ENCODE data around the gene IL19.

Gene IL19

DNA sequence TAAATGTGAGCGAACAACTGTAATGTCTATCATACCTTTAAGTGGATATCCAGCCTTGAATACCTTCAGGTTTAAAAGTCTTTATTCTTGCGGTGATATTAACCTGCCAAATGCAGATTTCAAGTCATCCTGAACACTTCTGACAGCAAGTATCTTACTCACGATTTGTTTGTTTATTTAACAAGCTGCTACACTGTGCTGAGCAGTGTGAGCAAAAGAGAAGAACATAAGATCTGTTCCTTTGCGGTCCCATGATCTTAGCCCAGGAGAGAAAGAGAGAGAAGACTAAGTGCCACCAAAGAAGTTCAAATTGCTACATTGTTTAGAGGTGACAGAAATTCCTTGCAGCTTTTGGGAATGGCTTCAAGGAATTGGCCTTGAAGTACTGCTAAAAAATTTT, 117.1 kb downstream of the IL19 start:
- TF ChIP-seq, protein P1, sequence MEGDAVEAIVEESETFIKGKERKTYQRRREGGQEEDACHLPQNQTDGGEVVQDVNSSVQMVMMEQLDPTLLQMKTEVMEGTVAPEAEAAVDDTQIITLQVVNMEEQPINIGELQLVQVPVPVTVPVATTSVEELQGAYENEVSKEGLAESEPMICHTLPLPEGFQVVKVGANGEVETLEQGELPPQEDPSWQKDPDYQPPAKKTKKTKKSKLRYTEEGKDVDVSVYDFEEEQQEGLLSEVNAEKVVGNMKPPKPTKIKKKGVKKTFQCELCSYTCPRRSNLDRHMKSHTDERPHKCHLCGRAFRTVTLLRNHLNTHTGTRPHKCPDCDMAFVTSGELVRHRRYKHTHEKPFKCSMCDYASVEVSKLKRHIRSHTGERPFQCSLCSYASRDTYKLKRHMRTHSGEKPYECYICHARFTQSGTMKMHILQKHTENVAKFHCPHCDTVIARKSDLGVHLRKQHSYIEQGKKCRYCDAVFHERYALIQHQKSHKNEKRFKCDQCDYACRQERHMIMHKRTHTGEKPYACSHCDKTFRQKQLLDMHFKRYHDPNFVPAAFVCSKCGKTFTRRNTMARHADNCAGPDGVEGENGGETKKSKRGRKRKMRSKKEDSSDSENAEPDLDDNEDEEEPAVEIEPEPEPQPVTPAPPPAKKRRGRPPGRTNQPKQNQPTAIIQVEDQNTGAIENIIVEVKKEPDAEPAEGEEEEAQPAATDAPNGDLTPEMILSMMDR (conservative IDR thresholded peaks at IDR 0.05; ENCODE audit: low read depth) = no peak
- CTCF ChIA-PET = interaction anchor here (0.7 kb wide), 1 partner anchor 195 kb away, joined by 4 read pairs; no protein-coding TSS in a partner anchor
- POLR2A ChIA-PET (ENCODE audit: low non-redundant PET) = no interaction called here
- no peak overlapping the region for H3K27ac ChIP-seq
- DNase-seq (ENCODE audit: low spot score) = no peak

DNA sequence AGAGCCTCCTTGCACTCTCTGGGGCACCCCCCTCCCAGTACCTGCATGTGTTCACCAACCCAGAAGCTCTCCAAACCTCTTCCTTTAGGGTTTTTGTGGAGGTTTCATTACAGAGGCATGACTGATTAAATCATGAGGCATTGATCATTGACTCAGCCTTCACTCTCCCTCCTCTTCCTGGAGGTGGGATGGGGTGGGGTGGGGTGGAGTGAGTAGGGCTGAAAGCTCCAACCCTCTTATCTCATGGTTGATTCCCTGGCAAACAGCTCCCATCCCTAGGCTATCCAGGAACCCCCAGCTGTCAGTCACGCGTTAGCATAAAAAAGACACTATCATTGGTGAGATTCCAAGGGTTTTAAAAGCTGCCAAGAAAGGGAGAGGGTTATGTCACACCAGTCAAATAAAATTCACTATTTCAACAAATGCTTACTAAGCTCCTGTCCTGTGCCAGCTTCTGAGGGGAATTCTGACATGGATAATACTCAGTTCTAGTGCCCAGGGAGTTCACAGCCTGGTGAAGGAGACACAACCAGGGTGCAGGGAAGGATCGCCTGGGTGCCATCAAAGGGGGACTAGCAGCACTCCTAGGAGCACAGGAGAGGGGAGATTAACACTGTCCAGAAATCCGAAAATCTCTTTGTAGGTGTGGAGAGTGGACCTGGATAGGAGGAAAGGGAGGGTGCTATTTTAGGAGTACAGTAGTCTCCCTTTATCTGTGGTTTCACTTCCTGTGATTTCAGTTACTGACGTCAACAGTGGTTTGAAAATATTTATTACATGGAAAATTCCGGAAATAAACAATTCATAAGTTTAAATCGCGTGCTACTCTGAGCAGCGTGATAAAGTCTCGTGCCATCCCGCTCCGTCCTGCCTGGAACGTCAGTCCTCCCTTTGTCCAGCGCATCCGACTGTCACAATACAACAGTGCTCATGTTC, 119.8 kb downstream of the IL19 start:
- TF ChIP-seq, protein P1 (conservative IDR thresholded peaks at IDR 0.05; ENCODE audit: low read depth) = no peak
- ChIA-PET CTCF (interaction anchor here (0.5 to 1.2 kb wide), 3 partner anchors 19 to 39 kb away, joined by 3 to 4 read pairs (median 3); partner anchors contain the start of gene IL20), POLR2A (ENCODE audit: low non-redundant PET) (interaction anchor here (0.6 kb wide), 1 partner anchor 23 kb away, joined by 4 read pairs; no protein-coding TSS in a partner anchor)
- peak overlapping the region; percentile 79 for H3K27ac ChIP-seq
- DNase-seq (ENCODE audit: low spot score) = peak; percentile 75

DNA sequence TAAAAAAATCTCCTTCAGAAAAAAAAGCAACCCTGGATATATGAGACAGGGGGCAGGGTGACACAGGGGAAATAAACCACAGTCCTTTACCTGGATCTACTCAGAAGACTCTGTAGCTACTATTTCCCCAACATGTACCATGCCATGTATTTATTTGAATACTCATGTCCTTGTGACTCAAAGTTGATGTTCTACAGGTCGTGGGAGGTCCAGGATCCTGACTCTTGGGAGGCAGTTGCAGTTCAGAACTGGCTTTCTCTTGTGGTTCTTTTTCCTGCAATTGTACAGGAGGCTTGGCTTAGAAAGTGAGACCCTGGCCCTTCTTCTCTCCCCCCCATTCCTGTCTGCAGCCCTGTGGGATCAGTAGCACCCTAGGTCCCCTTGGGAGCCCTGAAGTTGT, 120.8 kb downstream of the IL19 start:
- ChIA-PET CTCF (no interaction called here), POLR2A (ENCODE audit: low non-redundant PET) (no interaction called here)
- no peak for DNase-seq (ENCODE audit: low spot score)
- no peak overlapping the region for H3K27ac ChIP-seq
- TF ChIP-seq, protein P1 (conservative IDR thresholded peaks at IDR 0.05; ENCODE audit: low read depth) = no peak

All from RWPE1 (cell line).